GOT3 (cell line): ENCODE measurements around the gene VAV1.
"Not testable (repeated sequence)": the region's sequence is repeated elsewhere in the genome, so short reads cannot be mapped to it uniquely, and the experiment has no call there.

Experiments used
- DNase-seq: peaks from one replicate; lab custom pipeline; 2025; ENCODE audit warnings: mixed read lengths; lab: John Stamatoyannopoulos, UW

VAV1 gene

DNA sequence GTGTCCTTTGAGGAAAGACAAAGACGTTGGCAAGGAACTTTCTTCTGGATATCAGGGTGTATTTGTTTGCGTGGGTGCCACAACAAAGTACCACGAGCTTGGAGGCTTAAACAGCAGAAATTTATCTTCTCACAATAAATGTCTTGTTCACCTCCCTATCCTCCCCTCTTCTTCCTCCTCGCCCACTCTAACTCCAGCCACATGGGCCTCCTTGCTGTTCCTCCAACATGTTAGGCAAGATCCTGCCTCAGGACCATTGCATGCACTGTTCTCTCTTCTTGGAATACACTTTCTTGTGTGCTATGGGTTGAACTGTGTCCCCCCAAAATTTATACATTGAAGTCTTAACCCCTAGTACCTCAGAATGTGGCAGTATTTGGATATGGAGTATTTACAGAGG lies 45.7 kb downstream of the VAV1 start:
- no peak for DNase-seq

DNA sequence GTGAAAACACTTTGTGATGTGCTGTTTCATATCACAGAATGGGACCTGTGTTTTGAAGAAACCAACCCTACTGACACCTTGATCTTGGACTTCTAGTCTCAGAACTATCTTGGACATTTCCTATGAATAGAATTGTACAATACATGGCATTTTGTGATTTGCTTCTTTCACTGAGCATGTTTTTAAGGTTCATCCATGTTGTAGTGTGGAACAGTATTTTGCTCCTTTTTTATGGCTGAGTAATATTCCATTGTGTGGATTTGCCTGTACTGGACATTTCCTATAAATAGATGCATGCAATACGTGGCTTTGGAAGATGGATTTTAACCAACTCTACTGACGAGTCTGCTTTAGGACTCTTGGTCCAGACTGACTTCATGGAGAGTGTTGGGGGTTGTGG lies 46.8 kb downstream of the VAV1 start:
- DNase-seq = no peak

DNA sequence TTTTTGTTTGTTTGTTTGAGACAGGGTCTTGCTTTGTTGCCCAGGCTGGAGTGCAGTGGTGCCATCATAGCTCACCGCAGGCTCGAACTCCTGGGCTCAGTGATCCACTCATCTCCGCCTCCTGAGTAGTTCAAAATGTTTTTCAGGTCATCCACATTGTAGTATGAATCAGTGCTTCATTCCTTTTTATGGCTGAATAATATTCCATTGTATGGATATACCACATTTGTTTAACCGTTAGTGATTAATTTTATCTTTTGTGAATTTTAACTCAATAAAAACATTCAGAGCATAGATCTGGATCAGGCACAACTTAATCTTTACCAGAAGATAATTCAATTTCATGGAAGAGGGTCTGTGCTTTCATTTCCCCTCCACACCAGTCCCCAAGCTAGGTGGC lies 47.7 kb downstream of the VAV1 start:
- DNase-seq = no peak

DNA sequence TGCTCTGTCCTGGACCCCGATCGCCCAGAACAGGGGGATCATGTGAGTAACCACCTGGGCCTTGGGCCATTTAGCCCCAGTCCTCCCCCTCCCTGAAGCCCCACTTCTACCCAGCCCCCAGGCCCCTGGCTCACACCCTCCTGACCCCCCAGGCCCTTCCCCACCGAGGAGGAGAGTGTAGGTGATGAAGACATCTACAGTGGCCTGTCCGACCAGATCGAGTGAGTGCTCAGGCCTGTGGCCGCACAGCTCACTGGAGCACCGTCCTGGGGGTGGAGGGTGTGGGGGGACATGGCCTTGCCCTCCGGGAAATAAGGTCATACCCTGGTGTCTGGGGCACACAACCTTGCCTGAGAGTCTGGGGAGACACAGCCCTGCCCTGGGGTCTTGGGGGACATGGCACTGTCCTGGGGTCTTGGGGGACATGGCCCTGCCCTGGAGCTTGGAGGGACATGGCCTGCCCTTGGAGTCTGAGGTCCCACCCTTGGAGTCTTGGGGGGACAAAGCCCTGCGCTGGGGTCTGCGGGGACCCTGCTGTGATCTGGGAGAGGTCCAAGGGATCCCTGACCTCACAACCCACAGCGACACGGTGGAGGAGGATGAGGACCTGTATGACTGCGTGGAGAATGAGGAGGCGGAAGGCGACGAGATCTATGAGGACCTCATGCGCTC lies 49.3 kb downstream of the VAV1 start:
- DNase-seq = no peak

DNA sequence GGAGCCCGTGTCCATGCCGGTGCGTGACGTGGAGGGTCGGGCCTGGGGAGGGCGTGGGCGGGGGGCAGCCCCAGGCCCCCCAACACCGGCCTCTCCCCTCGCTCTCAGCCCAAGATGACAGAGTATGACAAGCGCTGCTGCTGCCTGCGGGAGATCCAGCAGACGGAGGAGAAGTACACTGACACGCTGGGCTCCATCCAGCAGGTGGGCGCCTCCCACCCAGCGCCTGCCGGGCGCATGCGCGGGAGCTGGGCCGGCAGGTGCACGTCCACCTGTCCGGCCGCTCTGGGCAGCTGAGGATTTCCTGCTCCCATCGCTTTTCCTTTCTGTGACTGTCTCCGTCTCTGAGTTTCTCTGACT lies 49.8 kb downstream of the VAV1 start:
- no peak for DNase-seq

DNA sequence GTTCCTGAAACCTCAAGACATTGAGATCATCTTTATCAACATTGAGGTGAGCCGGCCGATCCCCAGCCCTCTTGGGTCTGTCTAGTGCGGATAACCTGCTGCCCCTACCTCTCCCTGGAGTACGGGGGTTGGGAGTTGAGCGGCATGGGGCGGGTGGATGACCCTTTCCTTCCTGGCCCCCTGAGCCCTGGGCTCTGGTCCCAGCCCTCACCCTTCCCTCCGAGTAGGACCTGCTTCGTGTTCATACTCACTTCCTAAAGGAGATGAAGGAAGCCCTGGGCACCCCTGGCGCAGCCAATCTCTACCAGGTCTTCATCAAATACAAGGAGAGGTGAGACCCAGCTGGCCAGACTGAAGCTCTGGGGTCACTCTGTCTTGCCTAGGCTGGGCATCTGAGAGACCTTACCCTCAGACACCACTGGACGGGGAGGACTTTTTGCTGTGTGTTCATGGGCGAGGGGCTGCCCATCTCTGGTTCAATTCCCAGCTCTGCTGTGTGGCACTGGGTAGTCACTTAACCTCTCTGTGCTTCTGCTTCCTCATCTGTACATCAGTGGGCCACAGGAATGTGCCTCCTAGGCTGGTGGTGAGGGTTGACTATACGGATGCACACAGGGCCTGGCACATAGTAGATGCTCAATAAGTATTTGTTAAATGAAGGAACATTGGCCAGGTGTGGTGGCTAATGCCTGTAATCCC lies 52.7 kb downstream of the VAV1 start:
- no peak for DNase-seq

DNA sequence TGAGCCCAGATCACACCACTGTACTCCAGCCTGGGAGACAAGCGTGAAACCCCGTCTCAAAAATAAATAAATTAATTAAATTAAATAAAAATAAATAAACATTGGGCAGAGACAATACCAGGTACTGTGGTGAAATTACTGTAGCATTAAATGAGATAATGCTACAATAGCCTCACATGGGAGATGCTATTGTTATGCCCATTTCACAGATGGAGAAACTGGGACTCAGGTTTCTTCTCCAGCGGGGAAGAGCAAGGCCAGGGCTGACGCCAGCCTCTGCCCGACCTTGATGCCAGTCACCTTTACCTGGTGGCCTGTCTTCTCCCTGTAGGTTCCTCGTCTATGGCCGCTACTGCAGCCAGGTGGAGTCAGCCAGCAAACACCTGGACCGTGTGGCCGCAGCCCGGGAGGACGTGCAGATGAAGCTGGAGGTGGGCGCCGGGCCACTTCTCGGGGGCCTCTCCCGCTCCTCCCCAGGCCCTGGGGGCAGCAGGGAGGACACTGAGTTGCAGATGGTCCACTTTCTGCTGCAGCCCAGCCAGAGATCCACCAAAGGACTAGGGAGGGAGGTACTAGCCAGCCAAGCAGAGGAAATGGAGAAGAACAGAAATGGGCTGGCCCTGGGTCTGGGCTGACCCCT lies 53.9 kb downstream of the VAV1 start:
- no peak for DNase-seq

DNA sequence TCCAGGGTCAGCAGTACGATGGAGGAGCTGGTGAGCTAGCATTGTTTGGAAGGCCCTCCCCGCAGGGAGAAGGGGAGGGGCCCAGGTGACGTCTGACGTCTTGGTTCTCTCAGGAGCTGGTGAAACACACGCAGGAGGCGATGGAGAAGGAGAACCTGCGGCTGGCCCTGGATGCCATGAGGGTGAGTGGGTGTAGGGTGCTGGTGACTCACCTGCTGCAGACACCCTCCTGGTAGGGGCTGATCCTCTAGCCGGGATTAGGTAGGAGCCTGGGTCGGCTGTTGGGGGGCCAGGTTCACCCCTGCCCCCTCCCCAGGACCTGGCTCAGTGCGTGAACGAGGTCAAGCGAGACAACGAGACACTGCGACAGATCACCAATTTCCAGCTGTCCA lies 55.8 kb downstream of the VAV1 start:
- DNase-seq = no peak

DNA sequence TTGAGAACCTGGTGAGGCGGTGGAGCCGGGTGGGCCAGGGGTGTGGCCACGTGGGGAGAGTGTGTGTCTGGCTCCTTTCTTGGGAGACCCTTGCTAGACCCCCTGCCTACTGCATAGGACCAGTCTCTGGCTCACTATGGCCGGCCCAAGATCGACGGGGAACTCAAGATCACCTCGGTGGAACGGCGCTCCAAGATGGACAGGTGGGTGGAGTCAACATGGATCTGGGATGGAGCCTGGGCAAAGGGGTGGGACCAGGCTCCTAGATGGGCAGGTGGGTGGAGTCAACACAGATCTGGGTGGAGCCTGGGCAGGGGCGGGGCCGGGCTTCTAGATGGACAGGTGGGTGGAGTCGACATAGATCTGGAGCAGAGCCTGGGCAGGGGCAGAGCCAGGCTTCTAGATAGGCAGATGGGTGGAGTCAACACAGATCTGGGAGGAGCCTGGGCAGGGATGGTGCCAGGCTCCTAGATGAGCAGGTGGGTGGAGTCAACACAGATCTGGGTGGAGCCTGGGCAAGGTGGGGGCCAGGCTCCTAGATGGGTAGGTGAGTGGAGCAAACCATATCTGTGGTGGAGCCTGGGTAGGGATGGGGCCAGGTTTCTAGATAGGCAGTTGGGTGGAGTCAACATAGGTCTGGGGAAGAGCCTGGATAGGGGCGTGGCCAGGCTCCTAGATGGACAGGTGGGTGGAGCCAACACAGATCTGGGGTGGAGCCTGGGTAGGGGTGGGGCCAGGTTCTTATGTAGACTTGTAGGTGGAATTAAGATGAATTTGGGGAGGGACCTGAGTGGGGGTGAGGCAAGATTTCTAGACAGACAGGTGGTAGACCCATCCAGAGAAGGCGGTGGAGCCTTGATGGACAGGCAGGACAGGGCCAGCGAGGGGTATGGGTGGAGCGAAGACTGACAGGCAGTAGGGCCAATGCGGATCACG lies 56.5 kb downstream of the VAV1 start:
- DNase-seq = no peak

DNA sequence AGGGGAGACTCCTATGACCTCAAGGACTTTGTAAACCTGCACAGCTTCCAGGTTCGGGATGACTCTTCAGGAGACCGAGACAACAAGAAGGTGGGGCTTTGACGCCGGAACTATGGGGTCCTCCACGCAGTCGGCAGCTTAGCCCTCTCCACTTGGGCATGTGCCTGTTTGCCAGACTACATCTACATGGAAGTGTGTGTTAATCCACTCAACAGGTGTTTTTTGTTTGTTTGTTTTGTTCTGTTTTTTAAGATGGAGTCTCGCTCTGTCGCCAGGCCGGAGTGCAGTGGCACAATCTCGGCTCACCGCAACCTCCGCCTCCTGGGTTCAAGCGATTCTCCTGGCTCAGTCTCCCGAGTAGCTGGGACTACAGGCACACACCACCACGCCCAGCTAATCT lies 57.3 kb downstream of the VAV1 start:
- not testable (repeated sequence) for DNase-seq

DNA sequence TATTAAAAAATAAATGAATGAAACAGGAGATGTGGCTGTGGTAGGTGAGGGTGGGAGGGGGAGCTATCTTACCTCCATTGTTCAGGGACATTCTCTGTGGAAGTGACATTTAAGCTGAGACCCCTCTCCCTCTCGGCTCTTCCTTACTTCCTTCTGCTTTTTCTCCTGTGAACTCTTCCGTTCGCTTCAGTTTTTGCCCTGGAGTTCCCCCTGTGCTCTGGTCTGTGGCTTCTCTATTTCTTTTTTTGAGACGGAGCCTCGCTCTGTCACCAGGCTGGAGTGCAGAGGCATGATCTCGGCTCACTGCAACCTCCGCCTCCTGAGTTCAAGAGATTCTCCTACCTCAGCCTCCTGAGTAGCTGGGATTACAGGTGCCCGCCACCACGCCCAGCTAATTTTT lies 58.6 kb downstream of the VAV1 start:
- DNase-seq = not testable (repeated sequence)

DNA sequence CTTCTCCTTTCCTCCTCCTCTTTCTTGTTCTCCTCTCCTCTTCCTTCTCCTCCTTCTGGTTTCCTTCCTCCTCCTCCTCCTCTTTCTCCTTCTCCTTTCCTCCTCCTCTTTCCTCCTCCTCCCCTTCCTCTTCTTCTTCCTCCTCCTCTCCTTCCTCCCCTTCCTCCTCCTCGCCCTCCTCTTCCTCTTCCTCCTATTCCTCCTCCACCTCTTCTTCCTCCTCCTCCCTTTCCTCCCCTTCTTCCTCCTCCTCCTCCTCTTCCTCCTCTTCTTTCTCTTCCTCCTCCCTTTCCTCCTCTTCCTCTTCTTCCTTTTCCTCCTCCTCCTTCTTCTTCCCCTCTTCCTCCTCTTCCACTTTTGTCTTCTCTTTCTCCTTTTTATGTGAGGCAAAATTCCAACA lies 59.9 kb downstream of the VAV1 start:
- no peak for DNase-seq

DNA sequence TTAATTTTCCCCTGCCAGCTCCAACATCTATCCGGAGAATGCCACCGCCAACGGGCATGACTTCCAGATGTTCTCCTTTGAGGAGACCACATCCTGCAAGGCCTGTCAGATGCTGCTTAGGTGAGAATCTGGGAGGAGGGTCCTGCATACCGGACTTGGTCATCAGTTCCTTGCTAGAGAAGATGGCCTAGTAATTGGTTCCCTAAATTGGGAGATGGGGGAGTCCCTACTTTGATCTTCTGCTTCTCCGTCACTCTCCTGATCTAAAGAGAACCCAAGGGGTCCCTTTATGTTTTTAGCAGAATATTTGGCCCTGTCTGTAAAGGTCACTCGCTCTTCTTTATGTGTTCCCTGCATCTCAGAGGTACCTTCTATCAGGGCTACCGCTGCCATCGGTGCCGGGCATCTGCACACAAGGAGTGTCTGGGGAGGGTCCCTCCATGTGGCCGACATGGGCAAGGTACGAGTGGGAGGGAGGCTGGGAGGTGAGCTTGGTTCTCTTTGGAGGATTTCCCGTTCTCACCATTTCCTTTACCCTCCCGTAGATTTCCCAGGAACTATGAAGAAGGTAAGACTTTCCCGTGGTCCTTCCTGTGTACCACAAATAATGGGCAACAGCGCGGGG lies 60.8 kb downstream of the VAV1 start:
- DNase-seq = no peak

DNA sequence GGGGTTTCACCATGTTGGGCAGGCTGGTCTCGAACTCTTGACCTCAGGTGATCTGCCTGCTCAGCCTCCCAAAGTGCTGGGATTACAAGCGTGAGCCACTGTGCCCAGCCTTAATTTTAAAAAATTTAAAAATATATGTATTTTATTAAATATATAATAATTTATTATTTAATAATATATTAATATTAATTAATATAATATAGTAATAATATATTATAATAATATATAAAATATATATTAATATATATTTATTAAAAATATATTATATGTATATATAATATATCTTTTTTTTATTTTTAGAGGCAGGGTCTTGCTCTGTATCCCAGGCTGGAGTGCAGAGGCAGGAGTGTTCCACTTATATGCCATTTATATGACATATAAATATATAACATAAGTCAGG lies 61.9 kb downstream of the VAV1 start:
- no peak for DNase-seq

DNA sequence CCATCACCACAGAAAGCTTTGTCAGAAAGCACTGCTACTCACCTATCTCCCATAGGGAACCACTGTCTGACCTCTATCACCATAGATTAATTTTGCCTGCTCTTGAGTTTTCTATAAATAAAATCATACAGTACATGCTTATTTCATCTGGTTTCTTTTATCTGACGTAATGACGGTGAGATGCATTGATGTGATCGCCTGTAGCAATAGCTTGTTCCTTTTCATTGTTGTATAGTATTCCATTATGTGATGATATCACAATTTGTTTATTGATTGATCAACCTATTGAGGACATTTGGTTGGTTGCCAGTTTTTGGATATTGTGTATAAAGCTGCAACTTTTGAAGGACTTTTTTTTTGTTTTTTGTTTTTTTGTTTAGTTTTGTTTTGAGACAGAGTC lies 63.0 kb downstream of the VAV1 start:
- DNase-seq = no peak

DNA sequence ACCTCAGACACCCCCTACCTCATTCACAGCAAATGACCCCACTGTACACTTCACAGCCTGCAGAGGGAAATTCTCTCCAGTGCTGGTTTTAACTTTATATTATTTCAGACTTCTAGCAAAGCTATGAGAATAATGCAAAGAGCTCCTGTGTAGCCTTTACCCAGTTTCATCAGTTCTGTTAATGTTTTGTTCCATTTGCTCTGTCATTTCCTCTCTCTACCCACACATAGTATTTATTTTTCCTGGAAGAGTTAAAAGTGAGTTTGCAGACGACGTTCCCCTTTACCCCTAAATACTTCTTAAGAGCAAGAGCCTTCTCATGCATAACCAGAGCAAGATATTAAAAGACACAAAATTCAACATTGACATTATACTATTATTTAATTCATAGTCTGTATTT lies 65.0 kb downstream of the VAV1 start:
- DNase-seq = no peak

DNA sequence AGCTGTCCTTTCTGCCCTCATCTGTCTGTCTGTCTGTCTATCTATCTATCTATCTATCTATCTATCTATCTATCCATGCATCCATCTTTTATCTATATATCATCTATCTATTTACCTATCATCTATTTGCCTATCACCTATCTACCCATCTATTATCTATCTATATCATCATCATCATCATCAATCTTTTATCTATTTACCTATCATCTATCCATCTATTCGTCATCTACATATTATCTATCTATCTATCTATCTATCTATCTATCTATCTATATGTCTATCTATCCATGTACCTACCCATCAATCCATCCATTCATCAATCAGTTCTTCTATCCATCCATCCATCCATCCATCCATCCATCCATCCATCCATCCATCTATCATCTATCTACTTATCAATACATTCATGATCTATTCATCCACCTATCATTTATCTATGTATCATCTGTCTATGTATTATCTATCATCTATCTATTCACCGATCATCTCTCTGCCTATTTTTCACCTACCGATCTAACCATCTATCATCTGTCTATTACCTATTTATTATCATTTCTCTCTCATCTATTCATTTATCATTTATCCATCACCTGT lies 65.7 kb downstream of the VAV1 start:
- DNase-seq = no peak

DNA sequence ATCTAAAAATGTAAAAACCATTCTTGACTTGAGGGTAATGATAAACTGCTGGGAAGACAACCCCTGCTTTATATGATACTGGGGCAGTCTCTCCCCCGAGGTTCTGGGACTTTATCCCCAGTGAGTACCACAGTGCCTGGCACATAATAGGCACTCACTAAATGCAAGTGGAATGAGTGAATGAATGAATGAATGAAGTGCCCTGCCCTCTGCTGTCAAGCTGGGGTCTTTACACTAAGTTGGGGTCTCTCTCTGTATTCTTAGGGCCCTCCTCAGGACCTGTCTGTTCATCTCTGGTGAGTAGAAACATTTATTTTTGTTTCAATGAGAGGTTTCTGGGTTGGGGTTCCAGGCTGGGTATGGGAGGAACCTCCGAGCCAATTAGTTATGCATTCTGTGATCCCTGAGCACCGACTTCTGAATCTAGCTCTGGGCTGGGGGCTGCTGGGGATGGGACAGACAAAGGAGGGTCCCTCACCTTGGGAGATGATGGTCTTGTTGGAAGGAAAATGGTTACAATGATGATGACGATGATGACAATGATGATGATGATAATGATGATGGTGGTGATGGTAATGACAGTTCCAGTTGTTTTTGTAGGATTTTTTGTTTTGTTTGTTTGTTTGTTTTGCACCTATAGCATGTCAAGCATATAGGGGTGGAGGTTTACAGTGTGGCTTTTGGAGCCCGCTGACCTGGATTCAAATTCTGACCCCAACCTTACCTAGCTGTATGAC lies 70.5 kb downstream of the VAV1 start:
- DNase-seq = no peak

DNA sequence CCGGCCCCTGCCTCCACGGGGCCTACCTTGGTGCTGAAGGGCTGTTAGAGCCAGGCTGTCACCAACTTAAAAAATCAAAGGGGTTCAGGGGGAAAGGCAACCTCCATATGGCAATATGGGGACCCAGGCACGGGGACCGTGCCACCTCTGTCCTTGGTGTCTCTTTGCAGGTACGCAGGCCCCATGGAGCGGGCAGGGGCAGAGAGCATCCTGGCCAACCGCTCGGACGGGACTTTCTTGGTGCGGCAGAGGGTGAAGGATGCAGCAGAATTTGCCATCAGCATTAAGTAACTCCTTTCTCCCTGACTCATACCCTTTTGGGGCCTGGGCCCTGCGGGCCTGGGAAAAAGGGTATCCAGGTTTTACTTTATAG lies 75.3 kb downstream of the VAV1 start:
- no peak for DNase-seq

DNA sequence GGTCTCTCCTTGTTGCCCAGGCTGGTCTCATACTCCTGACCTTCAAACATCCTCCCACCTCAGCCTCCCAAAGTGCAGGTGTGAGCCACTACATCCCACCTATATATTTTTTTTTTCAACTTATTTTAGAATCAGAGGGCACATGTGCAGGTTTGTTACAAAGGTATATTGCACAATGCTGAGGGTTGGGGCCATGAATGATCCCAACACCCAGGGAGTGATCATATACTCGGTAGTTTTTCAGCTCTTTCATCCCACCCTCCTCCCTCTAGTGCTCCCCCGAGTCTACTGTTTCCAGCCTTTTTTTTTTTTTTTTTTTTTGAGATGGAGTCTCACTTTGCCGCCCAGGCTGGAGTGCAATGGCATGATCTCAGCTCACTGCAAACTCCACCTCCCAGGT lies 76.5 kb downstream of the VAV1 start:
- DNase-seq = no peak

DNA sequence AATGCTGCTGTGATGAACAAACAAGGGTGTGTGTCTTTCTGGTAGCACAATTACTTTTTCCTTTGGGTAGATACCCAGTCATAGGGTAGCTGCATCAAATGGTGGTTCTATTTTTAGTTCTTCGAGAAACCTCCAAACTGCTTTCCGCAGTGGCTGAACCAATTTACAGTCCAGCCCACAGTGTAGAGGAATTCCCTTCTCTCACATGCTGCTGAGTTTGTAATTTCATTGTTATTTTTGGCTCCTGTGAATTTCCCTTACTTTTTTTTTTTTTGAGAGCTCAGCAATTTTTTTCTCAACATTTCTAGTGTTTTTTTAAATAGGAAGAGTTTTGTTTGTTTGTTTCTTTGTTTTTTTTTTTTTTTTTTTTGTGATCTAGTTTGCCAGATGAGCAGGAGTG lies 77.4 kb downstream of the VAV1 start:
- DNase-seq = no peak
